B cell (primary cell): ENCODE data around the gene BMAL2. TPM values are rescaled to one million over a fixed set of nuclear protein-coding genes. Genes with fewer than 3 reads are reported as not detected.

Experiments
- ATAC-seq: fragments of 200-7000 bp; cut with Tn5 transposase; one replicate; pipeline ENCODE4 v1.10.0; 2021; ENCODE audit warnings: low read depth, mild to moderate bottlenecking, moderate number of reproducible peaks, moderate library complexity
- CTCF ChIA-PET: fragments of 350-600 bp; sonication (Branson Sonifier 250); formaldehyde crosslinking; loops from one replicate; lab custom pipeline; 2021; ENCODE audit warnings: antibody characterized with exemption, inconsistent platforms; lab: Charles Lee
- POLR2A ChIA-PET: fragments of 350-600 bp; sonication (Branson Sonifier 250); formaldehyde crosslinking; loops from one replicate; lab custom pipeline; 2021; ENCODE audit warnings: antibody characterized with exemption; lab: Charles Lee
- DNase-seq: peaks from one replicate; pipeline ENCODE4 v3.0.0; 2013
- H2AFZ ChIP-seq: 2 replicates; pipeline ENCODE4 v1.6.1; 2012; ENCODE audit warnings: mild to moderate bottlenecking, low read depth, low read length; ENCODE audit not compliant: insufficient read depth, poor library complexity, severe bottlenecking
- H3K27ac ChIP-seq, 2 donors: 1 replicate in 1 of 2; 2 replicates in 1 of 2; pipeline ENCODE4 v1.5.1; 2012 to 2013; ENCODE audit warnings: low read length in 2 of 2, mild to moderate bottlenecking in 2 of 2, moderate library complexity in 1 of 2
- H3K27me3 ChIP-seq, 4 experiments: fragments of 200-600 bp in 1 of 4; sonication (generic) in 1 of 4; replicated peaks in 1 of 4; 1 replicate in 2 of 4; 2 replicates in 2 of 4; pipeline versions ENCODE4 v1.6.1 to v1.7.0; 2013 to 2016; ENCODE audit warnings: low read length in 3 of 4, mild to moderate bottlenecking in 2 of 4, mixed read lengths in 1 of 4, moderate library complexity in 1 of 4; ENCODE audit not compliant: insufficient read depth in 4 of 4, control insufficient read depth in 3 of 4; ENCODE audit errors: control extremely low read depth in 1 of 4
- H3K36me3 ChIP-seq, 2 experiments: replicated peaks in 1 of 2; 1 replicate in 1 of 2; 2 replicates in 1 of 2; pipeline versions ENCODE4 v1.6.1 to v1.7.1; 2013; ENCODE audit warnings: low read length in 1 of 2; ENCODE audit not compliant: insufficient read depth in 2 of 2, control insufficient read depth in 1 of 2; ENCODE audit errors: control extremely low read depth in 1 of 2, extremely low read depth in 1 of 2
- H3K4me1 ChIP-seq, 2 donors: fragments of 200-600 bp in 1 of 2; sonication (generic) in 1 of 2; 1 replicate in 1 of 2; 2 replicates in 1 of 2; pipeline versions ENCODE4 v1.5.1 to v1.6.1; 2013 to 2017; ENCODE audit warnings: low read length in 2 of 2; ENCODE audit not compliant: control insufficient read depth in 2 of 2, insufficient read depth in 2 of 2
- H3K4me2 ChIP-seq: replicated peaks from 2 replicates; pipeline ENCODE3; 2012; ENCODE audit warnings: mild to moderate bottlenecking, low read depth, low read length; ENCODE audit not compliant: poor library complexity, severe bottlenecking
- H3K4me3 ChIP-seq, 5 experiments: fragments of 200-600 bp in 1 of 5; sonication (generic) in 1 of 5; 1 replicate in 3 of 5; 2 replicates in 2 of 5; pipeline versions ENCODE4 v1.5.1 to v1.7.0; 2011 to 2016; ENCODE audit warnings: low read length in 4 of 5, mild to moderate bottlenecking in 4 of 5, low read depth in 2 of 5, control low read depth in 1 of 5, moderate library complexity in 1 of 5; ENCODE audit not compliant: insufficient read depth in 1 of 5; ENCODE audit errors: control extremely low read depth in 1 of 5, extremely low read depth in 1 of 5
- H3K79me2 ChIP-seq: fragments of 200-600 bp; sonication (generic); one replicate; pipeline ENCODE4 v1.6.0; 2016; ENCODE audit warnings: low read length; ENCODE audit not compliant: control insufficient read depth, insufficient read depth
- H3K9ac ChIP-seq: fragments of 200-600 bp; sonication (generic); 2 replicates; pipeline ENCODE4 v1.6.1; 2017; ENCODE audit warnings: mild to moderate bottlenecking, low read length, moderate library complexity
- H3K9me3 ChIP-seq, 3 donors: one replicate each; pipeline versions ENCODE4 v1.6.1 to v1.7.1; 2013; ENCODE audit warnings: low read length in 2 of 3; ENCODE audit not compliant: control insufficient read depth in 2 of 3, insufficient read depth in 1 of 3; ENCODE audit errors: control extremely low read depth in 1 of 3
- H4K20me1 ChIP-seq: 2 replicates; pipeline ENCODE4 v1.6.0; 2012; ENCODE audit warnings: mild to moderate bottlenecking, low read length; ENCODE audit not compliant: insufficient read depth, control insufficient read depth, poor library complexity, severe bottlenecking
- H3K27ac Mint-ChIP-seq: one replicate; pipeline ENCODE4 v1.8.0; 2021; ENCODE audit warnings: mixed read lengths
- H3K27me3 Mint-ChIP-seq: one replicate; pipeline ENCODE4 v1.8.0; 2021; ENCODE audit warnings: mixed read lengths
- H3K4me1 Mint-ChIP-seq: one replicate; pipeline ENCODE4 v1.8.0; 2021; ENCODE audit warnings: mixed read lengths
- H3K4me3 Mint-ChIP-seq: one replicate; pipeline ENCODE4 v1.8.0; 2021; ENCODE audit warnings: mixed read lengths
- H3K9me3 Mint-ChIP-seq: one replicate; pipeline ENCODE4 v1.8.0; 2022; ENCODE audit warnings: mixed read lengths; ENCODE audit not compliant: insufficient read depth
- EZH2 ChIP-seq: IDR thresholded peaks from 2 replicates; pipeline ENCODE4 v1.6.1; 2012; ENCODE audit warnings: borderline replicate concordance, low read depth, mild to moderate bottlenecking, moderate library complexity, low read length; ENCODE audit not compliant: insufficient read depth, poor library complexity, severe bottlenecking
- WGBS: methylation state at CpG from one replicate; pipeline ENCODE4 v1.1.5; 2013; ENCODE audit warnings: missing lambda C conversion rate; ENCODE audit not compliant: insufficient coverage; 5-methylcytosine and 5-hydroxymethylcytosine counted together
- intact Hi-C: fragments of 100-400 bp; cut with micrococcal nuclease; formaldehyde crosslinking; loops from one replicate; pipeline ENCODE4 v1.10.0; 2022
- polyA plus RNA-seq: library from polyadenylated mRNA; depleted of rRNA; stranded (reverse); fragments of >200 nt; gene quantifications from 2 replicates; pipeline ENCODE4 v1.2.3, GENCODE V29; 2012
- total RNA-seq, 2 donors: library from RNA; stranded (reverse); fragments of 120-200 nt in 1 of 2; gene quantifications; 1 replicate in 1 of 2; 2 replicates in 1 of 2; pipeline versions ENCODE4 v1.2.3 to v1.2.4, GENCODE V29; 2013 to 2022
- TF ChIP-seq, protein P1 (sequence below): fragments of 200-600 bp; IDR thresholded peaks from one replicate; pipeline ENCODE4 v1.8.0; 2022; ENCODE audit warnings: antibody characterized with exemption, mild to moderate bottlenecking

BMAL2 gene
- total and polyA plus RNA-seq, 2 donors (not counting 1 experiment from before 2014, with no cell fraction given), result 0.30 to 2.8 TPM

DNA sequence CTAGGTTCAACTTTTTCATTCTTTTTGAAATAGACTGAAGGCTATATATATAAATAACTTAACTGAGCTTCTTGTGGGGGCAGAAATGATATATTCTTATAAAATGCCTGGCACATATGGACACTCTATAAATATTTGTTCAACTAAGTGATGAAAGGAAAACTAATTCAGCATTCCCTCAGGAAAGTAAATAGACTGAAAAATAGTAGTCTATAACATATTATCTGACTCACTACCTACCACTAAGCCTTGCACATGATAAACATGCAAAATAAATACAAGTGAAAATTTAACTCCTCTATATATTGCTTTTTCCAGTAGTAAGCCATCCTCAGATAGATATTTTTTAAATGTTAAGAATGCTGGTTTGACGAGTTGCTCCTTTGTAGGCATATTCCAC, 15.7 kb upstream of the BMAL2 start:
- intact Hi-C loops, result no loop called here
- Mint-ChIP-seq H3K27me3 (no peaks in the 10 kb centered on the region), H3K4me3 (no peak overlapping the region), H3K4me1 (no peaks in the 10 kb centered on the region), H3K27ac (no peak overlapping the region), H3K9me3 (no peaks in the 10 kb centered on the region)
- no CpG with 5 or more reads among the region's 1 CpG for WGBS
- Histone ChIP-seq H3K27ac (no peak overlapping the region), H3K4me2 (no peak overlapping the region), H3K4me1 (no peaks in the 10 kb centered on the region), H3K9me3 (no peaks in the 10 kb centered on the region), H3K9ac (no peak overlapping the region), H3K36me3 (peaks cover 5 to 30% of the 10 kb centered on the region in 2 experiments), H3K27me3 (no peaks in the 10 kb centered on the region), H4K20me1 (no peaks in the 10 kb centered on the region), H3K79me2 (no peaks in the 10 kb centered on the region), H3K4me3 (no peak overlapping the region), H2AFZ (no peak overlapping the region)
- TF ChIP-seq, protein P1, sequence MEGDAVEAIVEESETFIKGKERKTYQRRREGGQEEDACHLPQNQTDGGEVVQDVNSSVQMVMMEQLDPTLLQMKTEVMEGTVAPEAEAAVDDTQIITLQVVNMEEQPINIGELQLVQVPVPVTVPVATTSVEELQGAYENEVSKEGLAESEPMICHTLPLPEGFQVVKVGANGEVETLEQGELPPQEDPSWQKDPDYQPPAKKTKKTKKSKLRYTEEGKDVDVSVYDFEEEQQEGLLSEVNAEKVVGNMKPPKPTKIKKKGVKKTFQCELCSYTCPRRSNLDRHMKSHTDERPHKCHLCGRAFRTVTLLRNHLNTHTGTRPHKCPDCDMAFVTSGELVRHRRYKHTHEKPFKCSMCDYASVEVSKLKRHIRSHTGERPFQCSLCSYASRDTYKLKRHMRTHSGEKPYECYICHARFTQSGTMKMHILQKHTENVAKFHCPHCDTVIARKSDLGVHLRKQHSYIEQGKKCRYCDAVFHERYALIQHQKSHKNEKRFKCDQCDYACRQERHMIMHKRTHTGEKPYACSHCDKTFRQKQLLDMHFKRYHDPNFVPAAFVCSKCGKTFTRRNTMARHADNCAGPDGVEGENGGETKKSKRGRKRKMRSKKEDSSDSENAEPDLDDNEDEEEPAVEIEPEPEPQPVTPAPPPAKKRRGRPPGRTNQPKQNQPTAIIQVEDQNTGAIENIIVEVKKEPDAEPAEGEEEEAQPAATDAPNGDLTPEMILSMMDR, result no peak
- no peak for TF ChIP-seq EZH2
- ChIA-PET POLR2A (no interaction called here), CTCF (interaction anchor here (1.1 to 1.7 kb wide), 2 partner anchors 9 to 11 kb away, joined by 5 to 9 read pairs; no protein-coding TSS in a partner anchor)
- no peak for ATAC-seq
- no peak for DNase-seq

DNA sequence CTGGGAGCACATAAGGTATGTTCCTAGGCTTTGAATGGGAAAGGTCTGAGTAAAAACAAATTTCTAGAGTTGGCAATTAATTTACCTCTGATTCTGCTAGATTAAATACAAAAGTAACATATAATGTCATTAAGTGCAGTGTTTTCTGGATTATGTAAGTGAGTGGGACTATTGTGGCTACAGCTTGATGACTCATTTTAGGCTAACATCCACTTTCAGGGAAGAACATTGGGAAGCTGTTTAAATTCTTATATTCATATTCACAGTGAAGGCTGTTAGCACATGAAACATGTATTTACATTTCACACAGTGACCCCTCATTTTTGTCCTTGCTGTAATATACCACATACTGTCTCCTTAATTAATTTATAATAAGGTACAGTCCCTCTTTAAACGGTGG, 13.2 kb upstream of the BMAL2 start:
- no peaks in the 10 kb centered on the region for H3K4me1 ChIP-seq
- no peak overlapping the region for H3K4me3 ChIP-seq
- DNase-seq (no peak), ATAC-seq (no peak)
- H3K4me2 ChIP-seq, result no peak overlapping the region
- no peaks in the 10 kb centered on the region for H3K4me1 Mint-ChIP-seq
- no peak overlapping the region for H3K4me3 Mint-ChIP-seq
- no CpG with 5 or more reads among the region's 1 CpG for WGBS
- no peak overlapping the region for H3K27ac Mint-ChIP-seq
- no peak overlapping the region for H2AFZ ChIP-seq
- no peak overlapping the region for H3K27ac ChIP-seq
- intact Hi-C loops, result no loop called here
- TF ChIP-seq EZH2, result no peak
- TF ChIP-seq, protein P1, result no peak
- no peaks in the 10 kb centered on the region for H3K27me3 Mint-ChIP-seq
- no peaks in the 10 kb centered on the region for H4K20me1 ChIP-seq
- no peaks in the 10 kb centered on the region for H3K9me3 ChIP-seq
- no peaks in the 10 kb centered on the region for H3K9me3 Mint-ChIP-seq
- CTCF ChIA-PET, result interaction anchor here (1.2 kb wide), 1 partner anchor 13 kb away, joined by 4 read pairs; no protein-coding TSS in a partner anchor
- peaks cover 7 to 33% of the 10 kb centered on the region in 2 experiments for H3K36me3 ChIP-seq
- POLR2A ChIA-PET, result no interaction called here
- H3K9ac ChIP-seq, result no peak overlapping the region
- H3K79me2 ChIP-seq, result no peaks in the 10 kb centered on the region
- no peaks in the 10 kb centered on the region for H3K27me3 ChIP-seq
